NT2/D1 (cell line): ENCODE results near the gene ADARB2.

Source experiments
- SUZ12 ChIP-seq: IDR thresholded peaks from 2 replicates; pipeline ENCODE4 v1.6.1; 2011; ENCODE audit not compliant: insufficient read length, insufficient read depth; ENCODE audit errors: extremely low read depth
- YY1 ChIP-seq: IDR thresholded peaks from 2 replicates; pipeline ENCODE4 v1.6.1; 2011; ENCODE audit not compliant: insufficient read length, insufficient read depth
- ZNF274 ChIP-seq: IDR thresholded peaks from 2 replicates; pipeline ENCODE4 v1.6.1; 2011; ENCODE audit warnings: mild to moderate bottlenecking, low read depth, low read length

DNA sequence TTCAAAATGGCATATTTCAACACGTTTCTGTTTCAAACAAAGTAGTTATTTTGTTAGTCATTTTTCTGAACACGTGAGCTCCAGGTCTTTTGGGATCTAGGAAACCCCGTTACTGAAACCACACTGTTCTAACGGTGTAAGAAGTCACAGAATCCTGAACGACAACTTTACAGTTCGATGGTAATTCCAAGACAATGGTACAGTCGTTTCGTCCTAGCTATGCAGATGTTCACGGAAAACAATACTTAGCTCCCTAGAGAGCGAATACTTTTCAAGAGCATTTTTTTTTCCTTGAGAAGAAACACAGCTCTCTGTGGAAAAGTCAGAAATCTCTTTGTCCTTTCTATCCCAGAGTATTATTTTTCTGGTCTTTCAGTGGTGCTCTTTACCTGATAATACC, 254.1 kb downstream of the ADARB2 start:
- TF ChIP-seq SUZ12: no peak
- TF ChIP-seq YY1: no peak
- TF ChIP-seq ZNF274: no peak
